ENCODE results near the gene TMEM255A.
A peak's percentile ranks its signal among the peaks of the same experiment; 100 is the strongest.
"Not testable (repeated sequence)": the region's sequence is repeated elsewhere in the genome, so short reads cannot be mapped to it uniquely, and the experiment has no call there.

The TMEM255A gene

GRCh38 chrX:120310861-120311726 is at the start of gene TMEM255A:
TMEM255A (minus strand) TSS chrX:120311461; CDS start chrX:120311309, 152 bp downstream.
- no peak for DNase-seq (ENCODE audit: low read depth in 2 of 2)

- DNase-seq (ENCODE audit: low read depth in 2 of 2), result no peak
Observed at GRCh38 chrX:120358737-120359456, 47.6 kb upstream of the TMEM255A start.

GRCh38 chrX:120357186-120357585 is 45.9 kb upstream of the TMEM255A start:
- no peak for DNase-seq (ENCODE audit: low read depth in 2 of 2)

GRCh38 chrX:120356084-120356483 is 44.8 kb upstream of the TMEM255A start:
- no peak for DNase-seq (ENCODE audit: low read depth in 2 of 2)

- no peak for DNase-seq (ENCODE audit: low read depth in 2 of 2)
Observed at GRCh38 chrX:120350450-120351138, 39.3 kb upstream of the TMEM255A start.

- not testable (repeated sequence) for DNase-seq (ENCODE audit: low read depth in 2 of 2)
Observed at GRCh38 chrX:120344566-120344965, 33.3 kb upstream of the TMEM255A start.

GRCh38 chrX:120336899-120337298 is 25.6 kb upstream of the TMEM255A start:
- DNase-seq (ENCODE audit: low read depth in 2 of 2), result no peak

- DNase-seq (ENCODE audit: low read depth in 2 of 2), result no peak
Observed at GRCh38 chrX:120335289-120335688, 24.0 kb upstream of the TMEM255A start.

GRCh38 chrX:120334603-120335002 is 23.3 kb upstream of the TMEM255A start:
- no peak for DNase-seq (ENCODE audit: low read depth in 2 of 2)

- no peak for DNase-seq (ENCODE audit: low read depth in 2 of 2)
Observed at GRCh38 chrX:120334151-120334550, 22.9 kb upstream of the TMEM255A start.

GRCh38 chrX:120332394-120332793 is 21.1 kb upstream of the TMEM255A start:
- no peak for DNase-seq (ENCODE audit: low read depth in 2 of 2)

- no peak for DNase-seq (ENCODE audit: low read depth in 2 of 2)
Observed at GRCh38 chrX:120331116-120331515, 19.9 kb upstream of the TMEM255A start.

GRCh38 chrX:120321520-120322281 is 10.4 kb upstream of the TMEM255A start:
- DNase-seq (ENCODE audit: low read depth in 2 of 2), result no peak

- no peak for DNase-seq (ENCODE audit: low read depth in 2 of 2)
Observed at GRCh38 chrX:120318411-120318810, 7.2 kb upstream of the TMEM255A start.

GRCh38 chrX:120316587-120317283 is 5.5 kb upstream of the TMEM255A start:
- DNase-seq (ENCODE audit: low read depth in 2 of 2), result no peak

- no peak for DNase-seq (ENCODE audit: low read depth in 2 of 2)
Observed at GRCh38 chrX:120315776-120316175, 4.5 kb upstream of the TMEM255A start.

- no peak for DNase-seq (ENCODE audit: low read depth in 2 of 2)
Observed at GRCh38 chrX:120311727-120312063, 434 bp upstream of the TMEM255A start.

- DNase-seq (ENCODE audit: low read depth in 2 of 2), result no peak
Observed at GRCh38 chrX:120309873-120310705, 1.2 kb downstream of the TMEM255A start.

GRCh38 chrX:120308959-120309872 is 2.0 kb downstream of the TMEM255A start:
- peak; percentile 37 to 45 for DNase-seq (ENCODE audit: low read depth in 2 of 2)
